Choroid plexus epithelial cell (primary cell): ENCODE measurements around the gene PTPRF.

ENCODE experiments used
- DNase-seq: peaks from one replicate; pipeline ENCODE4 v3.0.0-alpha.2; 2010; ENCODE audit warnings: low read depth
- H3K4me3 ChIP-seq: 2 replicates; pipeline ENCODE4 v1.5.1; 2011; ENCODE audit warnings: low read depth, mild to moderate bottlenecking, control low read depth, low read length, moderate library complexity
- CTCF ChIP-seq: conservative IDR thresholded peaks from 2 replicates; pipeline ENCODE4 v1.5.1; 2011; ENCODE audit warnings: low read depth, mild to moderate bottlenecking, control low read depth, inconsistent platforms, low read length, moderate library complexity

Gene PTPRF

GRCh38 chr1:43592051-43592665, 61.5 kb downstream of the PTPRF start:
- no peak for DNase-seq

GRCh38 chr1:43592974-43593683, 62.4 kb downstream of the PTPRF start:
- no peak for TF ChIP-seq CTCF
- DNase-seq, result no peak
- H3K4me3 ChIP-seq, result no peak overlapping the region

More at GRCh38 chr1:43592051-43592665, 61.5 kb downstream of the PTPRF start:
- no peak overlapping the region for H3K4me3 ChIP-seq
- no peak for TF ChIP-seq CTCF

- TF ChIP-seq CTCF, result no peak
- DNase-seq, result no peak
- H3K4me3 ChIP-seq, result no peak overlapping the region
Observed at GRCh38 chr1:43596579-43596978, 65.9 kb downstream of the PTPRF start.

- H3K4me3 ChIP-seq, result no peak overlapping the region
- no peak for DNase-seq
- TF ChIP-seq CTCF, result no peak
Observed at GRCh38 chr1:43597028-43597427, 66.3 kb downstream of the PTPRF start.

GRCh38 chr1:43597721-43598120, 67.0 kb downstream of the PTPRF start:
- no peak overlapping the region for H3K4me3 ChIP-seq
- no peak for DNase-seq
- TF ChIP-seq CTCF, result no peak

- H3K4me3 ChIP-seq, result no peak overlapping the region
- TF ChIP-seq CTCF, result no peak
- DNase-seq, result no peak
Observed at GRCh38 chr1:43598622-43599021, 67.9 kb downstream of the PTPRF start.
